Measurements from ENCODE around the gene PPP2R3C. TPM values are rescaled to one million over a fixed set of nuclear protein-coding genes. Genes with fewer than 3 reads are reported as not detected.

The PPP2R3C gene
- total and polyA plus RNA-seq, 2 of the 13 experiments (the other 11 are each of a cell fraction or from before 2014, with no cell fraction given), result 63.4 to 102 TPM

GRCh38 chr14:35159742-35160409 lies 38.1 kb upstream of the PPP2R3C start (continued):
- TF ChIP-seq ZBTB43 (CRISPR knock-in tag; conservative IDR thresholded peaks at IDR 0.05) (0 out of 2 replicates have a peak, but pooled peaks have one; percentile 36), ZNF331 (CRISPR knock-in tag; IDR thresholded peaks at IDR 0.05) (peak; percentile 68), NAIF1 (CRISPR knock-in tag; IDR thresholded peaks at IDR 0.05; ENCODE audit: borderline replicate concordance) (peak; percentile 69; the same call in 1 of the 2 replicates), HOMEZ (CRISPR knock-in tag; IDR thresholded peaks at IDR 0.05; ENCODE audit: low read depth) (peak; percentile 99), NR1H2 (CRISPR knock-in tag; IDR thresholded peaks at IDR 0.05; ENCODE audit: borderline replicate concordance, low read depth) (no peak), SOX13 (IDR thresholded peaks at IDR 0.05) (no peak), SOX13 (CRISPR knock-in tag; conservative IDR thresholded peaks at IDR 0.05 in 1 of 2, IDR thresholded peaks at IDR 0.05 in 1 of 2) (peak in 1 of 2 experiments; percentile 64; a peak in 2 of 4 replicates), TGIF2 (CRISPR knock-in tag; IDR thresholded peaks at IDR 0.05) (no peak), ZSCAN31 (CRISPR knock-in tag; IDR thresholded peaks at IDR 0.05; ENCODE audit: low read depth) (no peak), ZNF138 (CRISPR knock-in tag; IDR thresholded peaks at IDR 0.05; ENCODE audit: low read depth) (no peak), ZSCAN21 (CRISPR knock-in tag; IDR thresholded peaks at IDR 0.05; ENCODE audit: borderline replicate concordance) (0 out of 2 replicates have a peak, but pooled peaks have one; percentile 37), ZNF18 (CRISPR knock-in tag; IDR thresholded peaks at IDR 0.05; ENCODE audit: insufficient replicate concordance) (peak; percentile 34), CHD4 (IDR thresholded peaks at IDR 0.05; ENCODE audit: borderline replicate concordance, low read length) (peak; percentile 92; the same call in 1 of the 2 replicates), ZNF674 (CRISPR knock-in tag; IDR thresholded peaks at IDR 0.05; ENCODE audit: low read depth) (no peak), ZBTB34 (CRISPR knock-in tag; IDR thresholded peaks at IDR 0.05) (no peak), ZNF264 (CRISPR knock-in tag; IDR thresholded peaks at IDR 0.05) (0 out of 2 replicates have a peak, but pooled peaks have one; percentile 36), SAP130 (CRISPR knock-in tag; IDR thresholded peaks at IDR 0.05; ENCODE audit: low read depth) (peak; percentile 78), RARA (CRISPR knock-in tag; IDR thresholded peaks at IDR 0.05) (peak; percentile 78), ZNF644 (CRISPR knock-in tag; IDR thresholded peaks at IDR 0.05; ENCODE audit: low read depth) (0 out of 2 replicates have a peak, but pooled peaks have one; percentile 33), ZNF776 (CRISPR knock-in tag; IDR thresholded peaks at IDR 0.05) (no peak), IRF2 (CRISPR knock-in tag; IDR thresholded peaks at IDR 0.05) (peak; percentile 83), CREB1 (IDR thresholded peaks at IDR 0.05) (peak; percentile 85), CREB1 (CRISPR knock-in tag; IDR thresholded peaks at IDR 0.05) (no peak; the same call in 1 of the 2 replicates), ERF (CRISPR knock-in tag; IDR thresholded peaks at IDR 0.05) (peak; percentile 75; the same call in 1 of the 2 replicates), FOXP1 (IDR thresholded peaks at IDR 0.05) (no peak), FOXP1 (CRISPR knock-in tag; IDR thresholded peaks at IDR 0.05) (peak; percentile 54)
